ENCODE measurements around the gene F2.

The F2 gene

DNA sequence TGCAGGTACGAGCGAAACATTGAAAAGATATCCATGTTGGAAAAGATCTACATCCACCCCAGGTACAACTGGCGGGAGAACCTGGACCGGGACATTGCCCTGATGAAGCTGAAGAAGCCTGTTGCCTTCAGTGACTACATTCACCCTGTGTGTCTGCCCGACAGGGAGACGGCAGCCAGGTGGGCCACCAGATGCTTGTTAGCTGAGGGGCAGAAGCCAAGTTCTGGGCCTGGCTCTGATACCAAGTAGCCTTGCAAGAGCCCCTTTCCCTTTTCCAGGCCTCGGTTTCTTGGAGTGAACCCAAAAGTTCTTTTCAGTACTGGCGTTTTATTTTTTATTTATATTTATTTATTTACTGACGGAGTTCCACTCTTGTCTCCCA lies 9.6 kb downstream of the F2 start:
- TF ChIP-seq, protein P1, sequence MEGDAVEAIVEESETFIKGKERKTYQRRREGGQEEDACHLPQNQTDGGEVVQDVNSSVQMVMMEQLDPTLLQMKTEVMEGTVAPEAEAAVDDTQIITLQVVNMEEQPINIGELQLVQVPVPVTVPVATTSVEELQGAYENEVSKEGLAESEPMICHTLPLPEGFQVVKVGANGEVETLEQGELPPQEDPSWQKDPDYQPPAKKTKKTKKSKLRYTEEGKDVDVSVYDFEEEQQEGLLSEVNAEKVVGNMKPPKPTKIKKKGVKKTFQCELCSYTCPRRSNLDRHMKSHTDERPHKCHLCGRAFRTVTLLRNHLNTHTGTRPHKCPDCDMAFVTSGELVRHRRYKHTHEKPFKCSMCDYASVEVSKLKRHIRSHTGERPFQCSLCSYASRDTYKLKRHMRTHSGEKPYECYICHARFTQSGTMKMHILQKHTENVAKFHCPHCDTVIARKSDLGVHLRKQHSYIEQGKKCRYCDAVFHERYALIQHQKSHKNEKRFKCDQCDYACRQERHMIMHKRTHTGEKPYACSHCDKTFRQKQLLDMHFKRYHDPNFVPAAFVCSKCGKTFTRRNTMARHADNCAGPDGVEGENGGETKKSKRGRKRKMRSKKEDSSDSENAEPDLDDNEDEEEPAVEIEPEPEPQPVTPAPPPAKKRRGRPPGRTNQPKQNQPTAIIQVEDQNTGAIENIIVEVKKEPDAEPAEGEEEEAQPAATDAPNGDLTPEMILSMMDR (IDR thresholded peaks at IDR 0.05; ENCODE audit: low read depth, low read length, missing control alignments) = no peak
- no peak overlapping the region for H3K4me3 ChIP-seq (ENCODE audit: low read depth, low read length)
- no peak for DNase-seq (ENCODE audit: low read depth)
- in situ Hi-C loops (cut with HindIII; ENCODE audit: low sequenced_read_pairs) = no loop called here

DNA sequence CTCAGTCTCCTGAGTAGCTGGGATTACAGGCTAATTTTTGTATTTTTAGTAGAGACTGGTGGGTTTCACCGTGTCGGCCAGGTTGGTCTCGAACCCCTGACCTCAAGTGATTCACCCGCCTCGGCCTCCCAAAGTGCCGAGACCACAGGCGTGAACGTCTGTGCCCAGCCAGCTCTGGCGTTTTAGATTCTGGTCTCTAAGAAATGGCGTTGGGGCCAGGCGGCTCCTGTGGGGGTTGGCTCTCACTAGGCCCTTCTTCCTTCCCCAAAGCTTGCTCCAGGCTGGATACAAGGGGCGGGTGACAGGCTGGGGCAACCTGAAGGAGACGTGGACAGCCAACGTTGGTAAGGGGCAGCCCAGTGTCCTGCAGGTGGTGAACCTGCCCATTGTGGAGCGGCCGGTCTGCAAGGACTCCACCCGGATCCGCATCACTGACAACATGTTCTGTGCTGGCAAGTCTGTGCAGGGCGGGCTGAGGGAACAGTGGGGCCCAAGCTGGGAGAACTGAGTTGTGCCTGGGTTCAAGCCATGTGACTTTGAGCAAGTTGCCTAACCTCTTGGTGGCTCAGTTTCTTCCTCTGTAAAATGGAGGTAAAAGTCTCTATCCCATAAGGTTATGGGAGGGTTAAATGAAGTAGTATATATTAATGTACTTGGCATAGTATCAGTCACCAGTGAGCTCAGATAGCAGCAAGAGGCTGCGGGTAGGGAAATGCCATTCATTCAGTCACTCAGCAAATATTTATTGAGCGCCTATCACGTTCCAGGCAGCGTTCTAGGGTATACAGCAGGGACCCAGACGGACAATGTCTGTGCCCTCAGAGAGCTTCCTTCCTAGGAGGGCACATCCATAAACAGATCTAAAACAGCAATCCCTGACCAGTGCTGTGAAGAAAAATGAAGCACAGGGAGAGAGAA lies 10.4 kb downstream of the F2 start:
- H3K4me3 ChIP-seq (ENCODE audit: low read depth, low read length) = no peak overlapping the region
- TF ChIP-seq, protein P1 (IDR thresholded peaks at IDR 0.05; ENCODE audit: low read depth, low read length, missing control alignments) = no peak
- in situ Hi-C loops (cut with HindIII; ENCODE audit: low sequenced_read_pairs) = no loop called here
- no peak for DNase-seq (ENCODE audit: low read depth)

DNA sequence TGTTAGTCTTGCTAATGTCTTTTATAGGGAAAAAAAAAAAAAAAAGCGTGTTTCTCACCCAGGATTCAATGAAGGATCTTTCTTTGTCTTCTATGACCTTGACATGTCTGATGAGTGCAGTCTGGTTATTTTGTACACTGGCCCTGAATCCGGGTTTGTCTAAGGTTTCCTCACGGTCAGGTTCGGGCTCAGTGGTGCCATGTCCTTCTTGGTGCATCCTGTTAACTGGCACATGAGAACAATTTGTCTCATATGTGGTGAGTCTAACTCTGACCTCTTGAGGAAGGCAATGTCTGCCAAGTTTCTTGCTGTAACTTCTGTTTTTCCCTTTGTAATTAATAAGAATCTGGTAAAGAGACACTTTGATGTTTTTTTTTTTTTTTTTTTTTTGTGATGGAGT lies 12.5 kb downstream of the F2 start:
- DNase-seq (ENCODE audit: low read depth) = no peak
- H3K4me3 ChIP-seq (ENCODE audit: low read depth, low read length) = no peak overlapping the region
- TF ChIP-seq, protein P1 (IDR thresholded peaks at IDR 0.05; ENCODE audit: low read depth, low read length, missing control alignments) = no peak
- in situ Hi-C loops (cut with HindIII; ENCODE audit: low sequenced_read_pairs) = no loop called here

DNA sequence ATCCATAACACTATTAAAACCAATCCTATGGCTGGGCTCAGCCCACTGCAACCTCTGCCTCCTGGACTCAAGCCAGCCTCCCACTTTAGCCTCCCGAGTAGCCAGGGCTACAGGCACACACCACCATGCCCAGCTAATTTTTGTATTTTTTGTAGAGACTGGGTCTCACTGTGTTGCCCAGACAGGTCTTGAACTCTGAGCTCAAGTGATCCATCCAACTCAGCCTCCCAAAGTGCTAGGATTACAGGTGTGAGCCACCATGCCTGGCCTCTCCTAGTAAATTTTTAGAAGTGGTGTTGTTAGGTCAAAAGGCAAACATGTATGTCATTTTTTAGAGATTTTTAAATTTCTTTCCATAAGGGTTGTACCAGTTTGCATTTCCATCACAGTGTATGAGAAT lies 14.2 kb downstream of the F2 start:
- TF ChIP-seq, protein P1 (IDR thresholded peaks at IDR 0.05; ENCODE audit: low read depth, low read length, missing control alignments) = no peak
- in situ Hi-C loops (cut with HindIII; ENCODE audit: low sequenced_read_pairs) = no loop called here
- no peak overlapping the region for H3K4me3 ChIP-seq (ENCODE audit: low read depth, low read length)
- DNase-seq (ENCODE audit: low read depth) = no peak

DNA sequence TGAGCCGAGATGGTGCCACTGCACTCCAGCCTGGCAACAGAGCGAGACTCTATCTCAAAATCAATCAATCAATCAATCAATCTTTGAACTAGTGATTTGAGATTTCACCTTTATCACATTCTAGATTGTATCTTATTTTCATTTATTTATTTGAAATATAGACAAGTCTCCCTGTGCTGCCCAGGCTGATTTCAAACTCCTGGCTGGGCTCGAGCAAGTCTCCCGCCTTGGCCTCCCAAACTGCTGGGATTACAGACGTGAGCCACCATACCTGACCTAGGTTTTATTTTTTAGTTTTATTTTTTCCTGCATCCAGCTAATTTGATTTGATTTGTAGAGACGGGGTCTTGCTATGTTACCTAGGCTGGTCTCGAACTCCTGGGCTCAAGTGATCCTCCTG lies 17.1 kb downstream of the F2 start:
- TF ChIP-seq, protein P1 (IDR thresholded peaks at IDR 0.05; ENCODE audit: low read depth, low read length, missing control alignments) = no peak
- in situ Hi-C loops (cut with HindIII; ENCODE audit: low sequenced_read_pairs) = no loop called here
- no peak for DNase-seq (ENCODE audit: low read depth)
- no peak overlapping the region for H3K4me3 ChIP-seq (ENCODE audit: low read depth, low read length)

DNA sequence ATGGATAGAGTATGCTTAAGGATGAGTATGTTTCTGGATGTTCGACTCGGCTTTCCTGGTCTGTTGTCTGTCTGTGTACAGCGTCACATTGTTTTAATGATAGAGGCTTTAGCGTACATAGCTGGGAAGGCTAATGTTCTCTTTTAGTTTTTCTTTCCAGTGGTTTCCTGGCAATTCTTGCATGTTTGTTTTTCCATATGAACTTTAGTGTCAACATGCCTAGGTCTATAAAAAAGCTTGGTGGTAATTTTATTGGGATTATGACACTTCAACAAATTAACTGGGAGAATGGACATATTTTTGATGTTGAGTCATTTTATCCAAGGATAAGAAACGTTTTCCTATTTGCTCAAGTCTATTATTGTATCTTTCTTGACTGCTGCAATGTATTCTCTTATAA lies 17.6 kb downstream of the F2 start:
- TF ChIP-seq, protein P1 (IDR thresholded peaks at IDR 0.05; ENCODE audit: low read depth, low read length, missing control alignments) = no peak
- H3K4me3 ChIP-seq (ENCODE audit: low read depth, low read length) = no peak overlapping the region
- in situ Hi-C loops (cut with HindIII; ENCODE audit: low sequenced_read_pairs) = no loop called here
- no peak for DNase-seq (ENCODE audit: low read depth)
